ENCODE data around the gene TEX35. TPM values are rescaled to one million over a fixed set of nuclear protein-coding genes. Genes with fewer than 3 reads are reported as not detected.

The TEX35 gene
- total and polyA plus RNA-seq, 10 of the 15 experiments (the other 5 are each of a cell fraction or from before 2014, with no cell fraction given) = not detected

GRCh38 chr1:178483251-178483957 is 29.5 kb upstream of the TEX35 start (continued):
- TF ChIP-seq ZBTB4 (CRISPR knock-in tag; IDR thresholded peaks at IDR 0.05) (no peak), ESRRA (IDR thresholded peaks at IDR 0.05; ENCODE audit: low read length) (no peak), CHD1 (IDR thresholded peaks at IDR 0.05; ENCODE audit: low read depth, low read length) (no peak), KAT2A (conservative IDR thresholded peaks at IDR 0.05; ENCODE audit: control insufficient read depth, low read depth, low read length) (no peak), PML (IDR thresholded peaks at IDR 0.05; ENCODE audit: low read length) (no peak)

GRCh38 chr1:178484698-178485225 is 28.1 kb upstream of the TEX35 start:
- FAIRE-seq = no peak
- H3K27me3 ChIP-seq (replicated peaks in 1 of 2; ENCODE audit: control insufficient read depth in 2 of 2, insufficient read depth in 2 of 2, low read length in 1 of 2) = peaks cover 2 to 5% of the 10 kb centered on the region in 2 experiments; a peak in 3 of 4 replicates
- no peak overlapping the region for H3K4me2 ChIP-seq (ENCODE audit: control insufficient read depth, insufficient read depth)
- CTCF ChIA-PET = no interaction called here
- no peak for ATAC-seq
- H3K9ac ChIP-seq (ENCODE audit: control insufficient read depth, insufficient read depth, low read length) = no peak overlapping the region
- H4K20me1 ChIP-seq (ENCODE audit: control insufficient read depth, insufficient read depth) = no peaks in the 10 kb centered on the region
- in situ Hi-C loops (cut with MboI) (no loop called here), intact Hi-C loops (cut with micrococcal nuclease; ENCODE audit: unreplicated experiment) (no loop called here)
- WGBS (ENCODE audit: insufficient coverage, insufficient replicate concordance, low lambda C conversion rate, missing lambda C conversion rate) = 27% methylated on average over 3 of the region's 3 CpGs
- no peaks in the 10 kb centered on the region for H3K36me3 ChIP-seq (ENCODE audit: control insufficient read depth in 2 of 2, insufficient read depth in 2 of 2, low read length in 1 of 2)
- SMC1A ChIA-PET (ENCODE audit: uncharacterized antibody, unreplicated experiment) = no interaction called here
- no peaks in the 10 kb centered on the region for H3K79me2 ChIP-seq (ENCODE audit: control insufficient read depth, insufficient read depth, low read length)
- no TSS peak for BruUV-seq (replicated peaks)
- H2AFZ ChIP-seq (ENCODE audit: control insufficient read depth, low read depth, low read length) = no peak overlapping the region
- DNase-seq (ENCODE audit: low read depth, low spot score) = no peak
- H3K4me3 ChIP-seq = no peak overlapping the region
- RAD21 ChIA-PET (ENCODE audit: unreplicated experiment) = no interaction called here
- H3K4me1 ChIP-seq (ENCODE audit: control insufficient read depth, insufficient read depth, low read length) = no peaks in the 10 kb centered on the region
- POLR2A ChIA-PET = no interaction called here
- H3K27ac ChIP-seq (ENCODE audit: control insufficient read depth, insufficient read depth) = no peak overlapping the region
- H3K9me3 ChIP-seq (replicated peaks; ENCODE audit: control insufficient read depth, insufficient read depth, low read length) = no peaks in the 10 kb centered on the region
- TF ChIP-seq MLLT1 (IDR thresholded peaks at IDR 0.05) = no peak
- no peak for TF ChIP-seq NFYB (IDR thresholded peaks at IDR 0.05; ENCODE audit: insufficient read depth, low read depth, low read length)
- no peak for TF ChIP-seq SUZ12 (IDR thresholded peaks at IDR 0.05; ENCODE audit: unreplicated experiment)
- TF ChIP-seq SRF (IDR thresholded peaks at IDR 0.05; ENCODE audit: low read depth in 2 of 2, low read length in 2 of 2) = no peak
- no peak for TF ChIP-seq E2F4 (IDR thresholded peaks at IDR 0.05; ENCODE audit: low read depth, low read length)
- no peak for TF ChIP-seq EP300 (IDR thresholded peaks at IDR 0.05; ENCODE audit: borderline replicate concordance in 1 of 2, control insufficient read depth in 1 of 2, low read depth in 2 of 2, low read length in 2 of 2)

All from GM12878 (cell line).